Spleen (tissue), 7 donors: ENCODE results near the gene FAM53B.

Experiments
- CTCF ChIP-seq, 11 experiments: fragments of 200-600 bp in 7 of 11; fragments of 450-650 bp in 4 of 11; sonication (generic) in 4 of 11; IDR thresholded peaks in 8 of 11; conservative IDR thresholded peaks in 3 of 11; 1 replicate in 7 of 11; 2 replicates in 4 of 11; pipeline versions ENCODE4 v1.4.0 to v1.8.0; 2016 to 2021; ENCODE audit warnings: antibody characterized with exemption in 11 of 11, inconsistent platforms in 4 of 11, mild to moderate bottlenecking in 1 of 11
- POLR2AphosphoS5 ChIP-seq, 3 donors: sonication (generic); formaldehyde crosslinking; IDR thresholded peaks; one replicate each; pipeline ENCODE4 v1.5.1; 2017; ENCODE audit warnings: antibody characterized with exemption in 3 of 3
- donor health status: DM: no; HTN: no; CAD: no; lungs with moderate emphysema.
- donor health status: DM: no; HTN: no; CAD: no.
- donor health status: DM: no; HTN: no; CAD: no.

DNA sequence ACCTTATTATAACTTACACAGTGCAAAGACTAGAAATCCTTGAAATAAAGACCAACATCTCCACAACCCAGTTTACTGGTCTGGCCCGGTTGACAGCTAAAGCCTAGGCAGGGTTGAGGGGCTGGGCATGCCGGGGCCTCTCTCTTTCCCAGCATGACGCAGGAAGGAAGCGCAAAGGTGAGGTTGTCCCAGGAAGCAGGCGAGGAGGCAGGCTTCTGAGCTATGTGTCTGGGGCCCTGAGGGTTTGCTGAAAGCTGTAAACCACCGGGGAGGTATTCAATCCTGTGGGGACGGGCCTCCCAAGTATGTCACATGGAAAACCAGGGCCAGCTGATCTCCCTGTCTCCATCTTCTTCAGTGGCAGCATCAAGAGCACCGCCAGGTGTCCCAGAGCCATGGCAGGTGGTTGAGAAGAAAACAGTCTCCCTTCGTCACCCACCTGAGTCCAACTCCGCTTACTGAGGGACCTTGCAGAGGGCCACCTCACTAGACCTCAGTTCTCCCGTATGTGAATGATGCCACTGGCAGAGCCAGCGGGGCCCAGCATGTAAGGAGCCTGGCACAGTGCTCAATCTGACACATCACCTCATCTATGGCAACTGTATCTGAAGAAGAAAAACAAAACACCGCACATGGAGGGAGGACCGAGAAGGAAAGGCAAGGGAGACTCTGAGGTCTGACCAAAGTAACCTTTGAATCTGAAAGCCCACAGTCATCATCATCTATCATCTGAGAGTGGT, 49.5 kb downstream of the FAM53B start:
- TF ChIP-seq CTCF (IDR thresholded peaks at IDR 0.05 in 8 of 11, conservative IDR thresholded peaks at IDR 0.05 in 3 of 11) (no peak), POLR2AphosphoS5 (IDR thresholded peaks at IDR 0.05) (peak in 1 of 3 donors; percentile 18)
